ENCODE results near the gene PHACTR1.
A peak's percentile ranks its signal among the peaks of the same experiment; 100 is the strongest.
"Not testable (repeated sequence)": the region's sequence is repeated elsewhere in the genome, so short reads cannot be mapped to it uniquely, and the experiment has no call there.

Gene PHACTR1

DNA sequence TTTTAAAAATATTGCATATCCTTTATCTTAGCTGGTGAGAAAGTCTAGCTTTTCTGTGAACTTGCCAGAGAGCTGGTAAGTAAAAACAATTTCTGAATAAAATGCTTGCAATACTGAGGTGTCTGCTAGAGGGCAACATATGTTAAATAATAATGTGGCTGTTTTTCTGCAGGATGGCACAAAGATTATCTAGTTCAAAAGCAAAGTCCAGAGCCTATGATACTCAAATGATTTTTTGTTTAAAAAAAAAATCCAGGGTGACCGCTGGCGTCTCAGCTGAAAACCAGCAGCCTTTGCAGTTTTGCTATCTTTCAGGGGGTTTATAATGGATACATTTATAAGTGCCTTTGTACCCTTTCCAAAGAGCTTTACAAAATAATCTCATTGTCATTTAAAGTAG lies 194.9 kb downstream of the PHACTR1 start:
- DNase-seq, result peak; percentile 37

DNA sequence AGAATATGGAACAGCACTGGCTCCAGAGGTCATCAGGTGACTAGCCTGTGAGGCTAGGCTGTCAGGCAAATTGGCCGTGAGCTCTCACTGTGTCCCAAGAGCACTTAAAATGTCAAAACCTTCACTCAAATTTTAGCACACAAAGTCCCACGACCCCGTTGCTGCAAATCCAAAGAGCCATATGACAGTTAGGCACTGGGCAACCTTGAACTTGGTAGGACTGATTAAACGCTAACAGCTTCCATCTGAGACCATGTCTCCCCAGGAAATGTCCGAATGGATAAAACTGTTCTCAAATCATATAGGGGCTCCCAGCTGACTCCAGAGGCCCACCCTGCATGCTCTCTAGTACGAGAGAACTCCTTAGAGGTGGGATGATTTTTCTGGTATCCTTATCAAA lies 196.6 kb downstream of the PHACTR1 start:
- DNase-seq, result no peak

- no peak for DNase-seq
Observed at GRCh38 chr6:12916006-12916405, 199.4 kb downstream of the PHACTR1 start.

- DNase-seq, result no peak
Observed at GRCh38 chr6:12916420-12917136, 200.0 kb downstream of the PHACTR1 start.

GRCh38 chr6:12921467-12921866 lies 204.9 kb downstream of the PHACTR1 start:
- DNase-seq, result no peak

- no peak for DNase-seq
Observed at GRCh38 chr6:12923644-12924235, 207.2 kb downstream of the PHACTR1 start.

DNA sequence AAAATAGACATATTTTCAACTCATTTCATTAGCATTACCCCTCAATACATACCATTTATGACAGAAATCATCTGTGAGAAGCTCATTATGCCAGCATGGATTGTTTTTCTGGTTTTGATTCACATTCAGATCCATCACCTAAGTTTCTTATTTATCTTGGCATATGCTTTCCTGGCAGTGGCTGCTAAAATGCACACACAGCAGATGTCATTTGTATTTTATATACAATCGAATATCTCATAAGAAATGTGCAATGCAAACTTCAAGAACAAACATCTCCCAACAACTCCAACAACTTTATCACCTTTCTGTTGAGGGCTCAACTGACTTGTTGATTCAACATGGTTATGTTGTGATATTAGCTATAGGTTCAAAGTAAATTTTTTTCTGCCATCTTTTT lies 208.3 kb downstream of the PHACTR1 start:
- no peak for DNase-seq

- no peak for DNase-seq
Observed at GRCh38 chr6:12927746-12928145, 211.2 kb downstream of the PHACTR1 start.

GRCh38 chr6:12929678-12930077 lies 213.1 kb downstream of the PHACTR1 start:
- DNase-seq, result no peak

DNA sequence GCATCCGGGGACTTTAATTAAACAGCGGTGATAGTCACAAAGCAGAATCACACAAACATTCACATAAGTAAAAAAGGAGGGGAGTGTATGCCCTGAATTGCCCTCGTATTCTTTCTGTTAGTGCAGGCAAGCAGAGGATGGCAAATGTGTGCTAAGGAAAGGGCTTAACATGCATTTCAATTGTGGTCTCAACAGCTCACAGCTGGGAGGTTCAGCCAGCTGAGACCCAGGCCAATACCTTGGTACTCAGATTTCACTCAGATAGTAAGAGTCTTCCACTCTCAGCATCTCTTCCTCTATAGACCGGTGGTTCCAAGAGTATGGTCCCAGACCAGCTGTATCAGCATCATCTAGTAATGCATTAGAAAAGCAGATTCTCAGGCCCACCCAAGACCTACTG lies 215.1 kb downstream of the PHACTR1 start:
- DNase-seq, result no peak

DNA sequence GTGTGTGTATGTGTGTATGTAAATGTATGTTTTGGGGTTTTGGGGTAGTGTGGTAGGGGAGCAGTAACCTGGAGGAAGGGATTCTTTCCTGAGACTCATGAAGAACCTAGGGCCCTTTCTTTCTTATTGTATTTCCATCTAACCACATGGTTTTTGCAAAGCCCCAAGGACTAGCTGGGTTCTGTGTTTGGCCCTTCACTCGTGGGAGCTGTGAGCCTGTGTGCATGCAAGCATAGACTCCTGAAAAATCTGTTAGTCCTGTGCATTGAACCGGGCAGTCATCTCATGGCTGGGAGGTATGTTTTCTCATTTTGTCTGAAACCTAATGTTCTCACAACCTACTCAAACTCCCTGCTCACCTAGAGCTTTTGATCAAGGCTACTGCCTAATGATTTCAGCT lies 219.1 kb downstream of the PHACTR1 start:
- no peak for DNase-seq

DNA sequence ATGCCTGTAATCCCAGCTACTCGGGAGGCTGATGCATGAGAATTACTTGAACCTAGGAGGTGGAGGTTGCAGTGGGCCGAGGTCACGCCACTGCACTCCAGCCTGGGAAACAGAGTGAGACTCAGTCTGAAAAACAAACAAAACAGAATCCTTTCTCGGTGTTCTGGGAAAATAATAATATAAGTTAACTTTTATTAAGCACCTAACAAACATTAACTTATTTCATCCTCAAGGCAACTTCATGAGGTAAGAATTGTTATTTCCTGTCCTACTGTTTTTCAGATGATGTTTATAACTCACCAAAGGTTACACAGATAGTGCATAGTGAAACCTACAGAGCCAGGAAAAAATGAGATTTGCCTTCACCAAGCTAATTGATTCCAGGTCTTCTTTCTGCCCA lies 221.4 kb downstream of the PHACTR1 start:
- no peak for DNase-seq

GRCh38 chr6:12939314-12939713 lies 222.7 kb downstream of the PHACTR1 start:
- DNase-seq, result no peak

GRCh38 chr6:12941422-12941821 lies 224.9 kb downstream of the PHACTR1 start:
- no peak for DNase-seq

- DNase-seq, result no peak
Observed at GRCh38 chr6:12943549-12943948, 227.0 kb downstream of the PHACTR1 start.

- no peak for DNase-seq
Observed at GRCh38 chr6:12944001-12944400, 227.4 kb downstream of the PHACTR1 start.

DNA sequence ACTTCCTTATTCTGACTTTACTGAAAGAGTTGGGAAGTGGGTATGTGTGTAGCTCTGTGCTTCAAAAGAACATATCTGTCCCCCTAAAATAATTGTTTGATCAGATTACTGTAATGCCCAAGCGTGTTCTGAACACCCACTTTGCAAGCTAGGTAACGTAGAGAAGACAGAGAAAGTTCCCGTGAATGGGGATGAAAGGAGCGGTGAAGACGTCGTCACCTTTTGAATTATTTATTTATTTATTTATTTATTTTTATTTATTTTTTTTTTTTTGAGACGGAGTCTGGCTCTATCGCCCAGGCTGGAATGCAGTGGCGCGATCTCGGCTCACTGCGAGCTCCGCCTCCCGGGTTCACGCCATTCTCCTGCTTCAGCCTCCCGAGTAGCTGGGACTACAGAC lies 228.0 kb downstream of the PHACTR1 start:
- not testable (repeated sequence) for DNase-seq

DNA sequence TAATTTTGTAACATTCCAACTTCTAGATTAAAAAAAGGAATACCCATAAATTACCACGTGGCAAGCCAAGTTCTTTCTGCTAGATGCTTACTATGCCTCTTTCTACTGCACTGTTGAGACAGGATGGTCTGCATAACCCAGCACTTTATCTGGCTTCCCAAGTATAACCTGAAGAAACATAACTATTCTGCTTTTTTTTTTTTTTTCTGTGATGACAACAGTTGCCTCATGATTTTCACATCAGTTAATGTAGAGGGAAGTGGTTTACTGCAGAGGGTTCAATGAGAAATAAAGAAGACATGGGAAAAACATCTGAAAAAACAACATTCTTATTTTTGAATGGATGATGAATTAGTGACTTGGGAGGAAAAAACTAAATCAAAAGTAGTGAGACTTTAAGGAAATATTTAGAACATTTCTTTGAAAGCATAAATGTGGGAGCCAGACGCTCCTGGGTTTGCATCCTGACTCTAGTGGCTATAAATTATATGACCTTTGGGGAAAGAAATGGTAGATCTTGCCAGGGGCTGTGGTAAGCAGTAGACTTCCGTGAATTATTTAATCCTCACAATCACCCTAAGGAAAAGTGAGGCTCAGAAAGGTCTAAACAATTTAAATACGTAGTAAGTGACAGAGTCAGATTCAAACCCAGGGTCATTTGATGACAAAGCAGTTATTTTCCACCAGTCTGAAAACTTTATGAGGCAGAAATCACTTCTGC lies 230.7 kb downstream of the PHACTR1 start:
- no peak for DNase-seq

DNA sequence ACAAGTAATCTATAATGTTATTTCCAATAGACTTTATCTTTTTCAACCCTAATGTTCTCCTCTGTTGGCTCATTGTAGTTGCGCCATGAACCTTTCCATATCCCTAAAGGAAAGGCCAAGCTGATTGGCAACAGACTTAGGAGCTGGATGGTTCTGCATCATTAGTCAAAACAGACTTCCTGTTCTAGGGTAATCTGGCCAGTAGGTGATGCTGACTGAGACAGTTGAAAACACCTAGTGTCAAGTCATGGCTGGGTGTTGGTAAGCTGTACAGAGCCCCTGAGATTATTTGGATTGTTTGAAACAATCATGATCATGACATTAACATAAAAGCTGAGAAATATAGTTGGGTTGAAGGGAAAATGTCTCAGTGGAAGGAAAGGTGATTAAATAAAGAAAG lies 231.4 kb downstream of the PHACTR1 start:
- no peak for DNase-seq

GRCh38 chr6:12950976-12951375 lies 234.4 kb downstream of the PHACTR1 start:
- no peak for DNase-seq

- no peak for DNase-seq
Observed at GRCh38 chr6:12951415-12951814, 234.8 kb downstream of the PHACTR1 start.

GRCh38 chr6:12952318-12952717 lies 235.8 kb downstream of the PHACTR1 start:
- no peak for DNase-seq

- DNase-seq, result no peak
Observed at GRCh38 chr6:12955956-12956355, 239.4 kb downstream of the PHACTR1 start.

- no peak for DNase-seq
Observed at GRCh38 chr6:12956991-12957320, 240.4 kb downstream of the PHACTR1 start.

Data from NCI-H1436 (cell line).